Caco-2 (cell line): ENCODE data around the gene SYCP2L. TPM values are rescaled to one million over a fixed set of nuclear protein-coding genes. Genes with fewer than 3 reads are reported as not detected.
"Not testable (repeated sequence)": the region's sequence is repeated elsewhere in the genome, so short reads cannot be mapped to it uniquely, and the experiment has no call there.

Experiments used
- BruUV-seq: library from RNA; stranded (reverse); fragments of 400-500 nt; replicated peaks from 2 replicates; lab custom pipeline; 2021; lab: Mats Ljungman, UMichigan
- CTCF ChIA-PET: fragments of 300-600 bp; sonication (Branson Sonifier 250); formaldehyde crosslinking; loops from one replicate; lab custom pipeline; 2022; ENCODE audit warnings: antibody characterized with exemption; lab: Charles Lee
- POLR2A ChIA-PET: fragments of 300-600 bp; sonication (Branson Sonifier 250); formaldehyde crosslinking; loops from one replicate; lab custom pipeline; 2022; ENCODE audit warnings: antibody characterized with exemption; lab: Charles Lee
- DNase-seq, 2 experiments: peaks; one replicate each; pipeline versions ENCODE4 v3.0.0 to v3.0.0-alpha.2; 2020 to 2022
- H3K27me3 ChIP-seq: replicated peaks from 2 replicates; pipeline ENCODE4 v1.6.0; 2011; ENCODE audit warnings: low read length; ENCODE audit not compliant: control insufficient read depth, insufficient read depth
- H3K36me3 ChIP-seq: 2 replicates; pipeline ENCODE4 v1.5.1; 2011; ENCODE audit warnings: low read length; ENCODE audit not compliant: control insufficient read depth, insufficient read depth
- H3K4me1 ChIP-seq: fragments of 250-450 bp; sonication (Bioruptor Pico); 2 replicates; pipeline ENCODE4 v1.5.1; 2020; ENCODE audit warnings: mild to moderate bottlenecking
- H3K4me3 ChIP-seq: 2 replicates; pipeline ENCODE4 v1.5.1; 2011; ENCODE audit warnings: low read depth, mild to moderate bottlenecking, control low read depth, low read length
- H3K9me3 ChIP-seq: fragments of 250-450 bp; sonication (Bioruptor Pico); 2 replicates; pipeline ENCODE4 v1.5.1; 2020; ENCODE audit warnings: mild to moderate bottlenecking, moderate library complexity
- H3K27ac Mint-ChIP-seq: one replicate; pipeline ENCODE4 v1.8.0; 2022; ENCODE audit warnings: mixed read lengths; ENCODE audit not compliant: unreplicated experiment
- H3K27me3 Mint-ChIP-seq: one replicate; pipeline ENCODE4 v1.8.0; 2022; ENCODE audit warnings: mixed read lengths; ENCODE audit not compliant: insufficient read depth, unreplicated experiment
- H3K36me3 Mint-ChIP-seq: one replicate; pipeline ENCODE4 v1.8.0; 2022; ENCODE audit warnings: mild to moderate bottlenecking, mixed read lengths; ENCODE audit not compliant: insufficient read depth, unreplicated experiment
- H3K4me1 Mint-ChIP-seq: one replicate; pipeline ENCODE4 v1.8.0; 2022; ENCODE audit warnings: low read depth, mixed read lengths; ENCODE audit not compliant: unreplicated experiment
- H3K4me3 Mint-ChIP-seq: one replicate; pipeline ENCODE4 v1.8.0; 2022; ENCODE audit warnings: mild to moderate bottlenecking, moderate library complexity, mixed read lengths; ENCODE audit not compliant: unreplicated experiment
- H3K9me3 Mint-ChIP-seq: one replicate; pipeline ENCODE4 v1.8.0; 2022; ENCODE audit warnings: mixed read lengths; ENCODE audit not compliant: unreplicated experiment
- CTCF ChIP-seq, 2 experiments: fragments of 200-600 bp in 1 of 2; IDR thresholded peaks; 1 replicate in 1 of 2; 2 replicates in 1 of 2; pipeline versions ENCODE4 v1.5.1 to v1.8.0; 2011 to 2022; ENCODE audit warnings: antibody characterized with exemption in 1 of 2, control low read depth in 1 of 2, inconsistent platforms in 1 of 2, low read depth in 1 of 2, low read length in 1 of 2, mild to moderate bottlenecking in 1 of 2, moderate library complexity in 1 of 2; ENCODE audit not compliant: insufficient read depth in 1 of 2, severe bottlenecking in 1 of 2, unreplicated experiment in 1 of 2
- intact Hi-C: fragments of 100-400 bp; cut with micrococcal nuclease; formaldehyde crosslinking; loops from one replicate; pipeline ENCODE4 v1.10.0; 2022; ENCODE audit not compliant: unreplicated experiment
- total RNA-seq: library from RNA; stranded (reverse); gene quantifications from 2 replicates; pipeline ENCODE4 v1.2.3, GENCODE V29; 2022

The SYCP2L gene
- total RNA-seq, 1 experiment from 2014 or later, result 0.20 TPM

GRCh38 chr6:10883312-10884244, 3.3 kb upstream of the SYCP2L start:
- Mint-ChIP-seq H3K36me3 (no peaks in the 10 kb centered on the region), H3K27me3 (no peaks in the 10 kb centered on the region), H3K27ac (no peak overlapping the region), H3K9me3 (no peaks in the 10 kb centered on the region), H3K4me1 (no peaks in the 10 kb centered on the region), H3K4me3 (no peak overlapping the region)
- no peak overlapping the region for H3K4me3 ChIP-seq
- TF ChIP-seq CTCF (IDR thresholded peaks at IDR 0.05; ENCODE audit: insufficient read depth in 1 of 2, low read depth in 1 of 2, low read length in 1 of 2, severe bottlenecking in 1 of 2, unreplicated experiment in 1 of 2), result no peak
- H3K4me1 ChIP-seq, result no peaks in the 10 kb centered on the region
- BruUV-seq, result no TSS peak
- H3K9me3 ChIP-seq, result no peaks in the 10 kb centered on the region
- CTCF ChIA-PET, result no interaction called here
- no peaks in the 10 kb centered on the region for H3K36me3 ChIP-seq
- DNase-seq, result no peak
- H3K27me3 ChIP-seq, result no peaks in the 10 kb centered on the region
- intact Hi-C loops, result no loop called here
- POLR2A ChIA-PET, result no interaction called here

GRCh38 chr6:10884245-10884972, 2.4 kb upstream of the SYCP2L start:
- H3K36me3 Mint-ChIP-seq, result no peaks in the 10 kb centered on the region
- H3K4me3 ChIP-seq, result no peak overlapping the region
- H3K9me3 ChIP-seq, result no peaks in the 10 kb centered on the region
- H3K4me3 Mint-ChIP-seq, result no peak overlapping the region
- BruUV-seq, result no TSS peak
- H3K36me3 ChIP-seq, result no peaks in the 10 kb centered on the region
- no peaks in the 10 kb centered on the region for H3K27me3 Mint-ChIP-seq
- H3K4me1 Mint-ChIP-seq, result no peaks in the 10 kb centered on the region
- H3K4me1 ChIP-seq, result no peaks in the 10 kb centered on the region
- no peak for TF ChIP-seq CTCF (IDR thresholded peaks at IDR 0.05; ENCODE audit: insufficient read depth in 1 of 2, low read depth in 1 of 2, low read length in 1 of 2, severe bottlenecking in 1 of 2, unreplicated experiment in 1 of 2)
- DNase-seq, result no peak
- no peak overlapping the region for H3K27ac Mint-ChIP-seq
- ChIA-PET CTCF (no interaction called here), POLR2A (no interaction called here)
- intact Hi-C loops, result no loop called here
- no peaks in the 10 kb centered on the region for H3K27me3 ChIP-seq
- H3K9me3 Mint-ChIP-seq, result no peaks in the 10 kb centered on the region

- H3K9me3 Mint-ChIP-seq, H3K27me3 ChIP-seq, H3K36me3 Mint-ChIP-seq, POLR2A ChIA-PET, H3K4me3 ChIP-seq, intact Hi-C loops, H3K4me1 ChIP-seq, DNase-seq, H3K4me3 Mint-ChIP-seq, H3K36me3 ChIP-seq, CTCF ChIA-PET, H3K27me3 Mint-ChIP-seq, H3K27ac Mint-ChIP-seq, H3K4me1 Mint-ChIP-seq, BruUV-seq, H3K9me3 ChIP-seq: not testable (repeated sequence)
These were observed 524 bp upstream of the SYCP2L start for GRCh38 chr6:10886365-10886690.
